GM19467 (cell line): ENCODE measurements around the gene PXDC1.

Experiments used
- ATAC-seq: cut with Tn5 transposase; IDR thresholded peaks from one replicate; pipeline ENCODE4 v1.9.1; 2021; ENCODE audit warnings: mild to moderate bottlenecking, moderate library complexity; ENCODE audit not compliant: unreplicated experiment

PXDC1 gene

GRCh38 chr6:3748208-3749066 is 3.1 kb downstream of the PXDC1 start:
- no peak for ATAC-seq

GRCh38 chr6:3747100-3747737 is 4.3 kb downstream of the PXDC1 start:
- ATAC-seq: no peak

- no peak for ATAC-seq
These were observed 4.8 kb downstream of the PXDC1 start for GRCh38 chr6:3746696-3747095.

- no peak for ATAC-seq
These were observed 5.3 kb downstream of the PXDC1 start for GRCh38 chr6:3746119-3746691.

GRCh38 chr6:3745566-3746118 is 5.9 kb downstream of the PXDC1 start:
- no peak for ATAC-seq

GRCh38 chr6:3744901-3745470 is 6.5 kb downstream of the PXDC1 start:
- ATAC-seq: no peak

- no peak for ATAC-seq
These were observed 7.2 kb downstream of the PXDC1 start for GRCh38 chr6:3744211-3744900.

GRCh38 chr6:3743541-3743940 is 8.0 kb downstream of the PXDC1 start:
- no peak for ATAC-seq

- peak; percentile 57 for ATAC-seq
These were observed 8.8 kb downstream of the PXDC1 start for GRCh38 chr6:3742426-3743344.

GRCh38 chr6:3742076-3742425 is 9.5 kb downstream of the PXDC1 start:
- no peak for ATAC-seq

GRCh38 chr6:3741477-3741871 is 10.0 kb downstream of the PXDC1 start:
- ATAC-seq: no peak

- no peak for ATAC-seq
These were observed 10.7 kb downstream of the PXDC1 start for GRCh38 chr6:3740551-3741476.

GRCh38 chr6:3739311-3739897 is 12.1 kb downstream of the PXDC1 start:
- no peak for ATAC-seq

GRCh38 chr6:3738381-3739131 is 13.0 kb downstream of the PXDC1 start:
- ATAC-seq: no peak

GRCh38 chr6:3737831-3738210 is 13.7 kb downstream of the PXDC1 start:
- ATAC-seq: no peak

- ATAC-seq: no peak
These were observed 14.2 kb downstream of the PXDC1 start for GRCh38 chr6:3737149-3737830.

- ATAC-seq: no peak
These were observed 16.4 kb downstream of the PXDC1 start for GRCh38 chr6:3735029-3735605.
